ENCODE results near the gene CNNM4. TPM values are rescaled to one million over a fixed set of nuclear protein-coding genes. Genes with fewer than 3 reads are reported as not detected.
"Not testable (repeated sequence)": the region's sequence is repeated elsewhere in the genome, so short reads cannot be mapped to it uniquely, and the experiment has no call there.

CNNM4 gene
- total and polyA plus RNA-seq, 4 donors = 0.82 to 2.3 (median 2.1) TPM

- no peaks in the 10 kb centered on the region for H3K9me3 ChIP-seq (ENCODE audit: control insufficient read depth in 4 of 4, low read length in 3 of 4)
- no peak for DNase-seq (ENCODE audit: low spot score)
- H3K27ac ChIP-seq (ENCODE audit: low read depth in 1 of 2, low read length in 2 of 2) = no peak overlapping the region
- peaks cover 0 to 11% (median 2%) of the 10 kb centered on the region in 4 donors for H3K36me3 ChIP-seq (ENCODE audit: control insufficient read depth in 4 of 4, insufficient read depth in 3 of 4, low read depth in 1 of 4, low read length in 3 of 4)
- H3K4me3 ChIP-seq (ENCODE audit: low read depth in 1 of 3, low read length in 3 of 3) = no peak overlapping the region
- H3K4me1 ChIP-seq (ENCODE audit: control insufficient read depth in 4 of 4, insufficient read depth in 4 of 4, low read length in 3 of 4) = peaks cover 0 to 5% (median 4%) of the 10 kb centered on the region in 4 donors
- no peaks in the 10 kb centered on the region for H3K27me3 ChIP-seq (ENCODE audit: control insufficient read depth in 4 of 4, insufficient read depth in 4 of 4, low read length in 3 of 4)
- TF ChIP-seq FOXA1 (IDR thresholded peaks at IDR 0.05) (no peak), NR2F2 (IDR thresholded peaks at IDR 0.05) (no peak)
- WGBS = 82% methylated on average over 10 of the region's 10 CpGs
- H3K9ac ChIP-seq (ENCODE audit: low read depth in 1 of 2, low read length in 2 of 2) = no peak overlapping the region
These were observed 41.3 kb downstream of the CNNM4 start for GRCh38 chr2:96801786-96802595.

GRCh38 chr2:96802721-96803120, 42.0 kb downstream of the CNNM4 start:
- Histone ChIP-seq H3K4me3 (ENCODE audit: low read depth in 1 of 3, low read length in 3 of 3) (no peak overlapping the region), H3K36me3 (ENCODE audit: control insufficient read depth in 4 of 4, insufficient read depth in 3 of 4, low read depth in 1 of 4, low read length in 3 of 4) (peaks cover 0 to 11% (median 2%) of the 10 kb centered on the region in 4 donors), H3K4me1 (ENCODE audit: control insufficient read depth in 4 of 4, insufficient read depth in 4 of 4, low read length in 3 of 4) (peaks cover 0 to 5% (median 4%) of the 10 kb centered on the region in 4 donors), H3K9ac (ENCODE audit: low read depth in 1 of 2, low read length in 2 of 2) (no peak overlapping the region), H3K9me3 (ENCODE audit: control insufficient read depth in 4 of 4, low read length in 3 of 4) (no peaks in the 10 kb centered on the region), H3K27ac (ENCODE audit: low read depth in 1 of 2, low read length in 2 of 2) (no peak overlapping the region), H3K27me3 (ENCODE audit: control insufficient read depth in 4 of 4, insufficient read depth in 4 of 4, low read length in 3 of 4) (no peaks in the 10 kb centered on the region)
- WGBS = 96% methylated on average over 7 of the region's 7 CpGs
- no peak for DNase-seq (ENCODE audit: low spot score)
- TF ChIP-seq ZBTB33 (IDR thresholded peaks at IDR 0.05) (no peak), GABPA (IDR thresholded peaks at IDR 0.05 in 1 of 2, conservative IDR thresholded peaks at IDR 0.05 in 1 of 2) (no peak)

- no peak for DNase-seq (ENCODE audit: low spot score)
- Histone ChIP-seq H3K4me1 (ENCODE audit: control insufficient read depth in 4 of 4, insufficient read depth in 4 of 4, low read length in 3 of 4) (peaks cover 0 to 5% (median 4%) of the 10 kb centered on the region in 4 donors), H3K27me3 (ENCODE audit: control insufficient read depth in 4 of 4, insufficient read depth in 4 of 4, low read length in 3 of 4) (no peaks in the 10 kb centered on the region), H3K36me3 (ENCODE audit: control insufficient read depth in 4 of 4, insufficient read depth in 3 of 4, low read depth in 1 of 4, low read length in 3 of 4) (no peaks in the 10 kb centered on the region), H3K9ac (ENCODE audit: low read depth in 1 of 2, low read length in 2 of 2) (no peak overlapping the region), H3K9me3 (ENCODE audit: control insufficient read depth in 4 of 4, low read length in 3 of 4) (no peaks in the 10 kb centered on the region), H3K4me3 (ENCODE audit: low read depth in 1 of 3, low read length in 3 of 3) (no peak overlapping the region), H3K27ac (ENCODE audit: low read depth in 1 of 2, low read length in 2 of 2) (no peak overlapping the region)
- TF ChIP-seq EGR1 (IDR thresholded peaks at IDR 0.05; ENCODE audit: low read depth in 2 of 2) (no peak), YY1 (IDR thresholded peaks at IDR 0.05) (no peak), FOXA2 (IDR thresholded peaks at IDR 0.05) (no peak), MAX (IDR thresholded peaks at IDR 0.05) (no peak)
These were observed 44.3 kb downstream of the CNNM4 start for GRCh38 chr2:96804986-96805385.

GRCh38 chr2:96805946-96806345, 45.2 kb downstream of the CNNM4 start:
- H3K27ac ChIP-seq (ENCODE audit: low read depth in 1 of 2, low read length in 2 of 2); H3K27me3 ChIP-seq (ENCODE audit: control insufficient read depth in 4 of 4, insufficient read depth in 4 of 4, low read length in 3 of 4); DNase-seq (ENCODE audit: low spot score); H3K36me3 ChIP-seq (ENCODE audit: control insufficient read depth in 4 of 4, insufficient read depth in 3 of 4, low read depth in 1 of 4, low read length in 3 of 4); H3K4me3 ChIP-seq (ENCODE audit: low read depth in 1 of 3, low read length in 3 of 3); H3K9me3 ChIP-seq (ENCODE audit: control insufficient read depth in 4 of 4, low read length in 3 of 4); H3K4me1 ChIP-seq (ENCODE audit: control insufficient read depth in 4 of 4, insufficient read depth in 4 of 4, low read length in 3 of 4); H3K9ac ChIP-seq (ENCODE audit: low read depth in 1 of 2, low read length in 2 of 2): not testable (repeated sequence)
- WGBS = 96% methylated on average over 13 of the region's 20 CpGs
